Measurements from ENCODE around the gene CENPS.
"Not testable (repeated sequence)": the region's sequence is repeated elsewhere in the genome, so short reads cannot be mapped to it uniquely, and the experiment has no call there.

CENPS gene

DNA sequence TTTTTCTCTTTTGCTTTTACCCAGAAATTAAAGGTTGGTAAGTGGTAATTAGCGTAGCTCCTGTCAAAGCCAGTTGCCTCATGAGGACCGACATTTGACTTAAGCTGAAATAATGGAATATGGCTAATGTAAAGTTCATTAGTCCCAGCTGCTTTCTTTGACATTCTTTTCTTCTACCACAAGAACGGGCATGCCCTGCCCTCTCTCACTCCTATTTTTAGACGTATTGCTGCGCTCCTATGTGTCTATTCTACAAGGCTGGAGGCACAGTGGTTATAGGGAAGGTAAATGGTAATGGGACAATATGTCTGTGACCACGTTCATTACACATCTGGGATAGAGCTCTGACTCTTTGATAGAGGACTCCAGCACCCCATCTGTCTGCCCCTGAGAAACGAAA lies 26.4 kb downstream of the CENPS start:
- DNase-seq, result no peak

- DNase-seq, result not testable (repeated sequence)
Measured at GRCh38 chr1:10457462-10457861, 27.2 kb downstream of the CENPS start.

DNA sequence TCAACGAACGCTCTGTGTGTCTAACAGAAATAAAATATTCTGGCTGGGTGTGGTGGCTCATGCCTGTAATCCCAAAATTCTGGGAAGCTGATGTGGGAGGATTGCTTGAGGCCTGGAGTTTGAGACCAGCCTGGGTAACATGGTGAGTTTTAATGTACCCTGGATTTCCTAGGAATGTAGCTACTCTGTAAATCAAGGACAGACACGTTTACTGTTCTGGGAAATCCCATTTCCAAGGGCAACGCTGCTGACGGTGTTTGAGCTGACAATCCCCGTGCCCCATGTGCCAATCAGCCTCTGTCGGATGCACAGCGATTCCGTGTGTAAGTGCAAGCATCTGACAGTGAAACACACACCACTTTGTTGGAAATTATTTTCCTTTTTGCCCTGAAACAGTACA lies 27.6 kb downstream of the CENPS start:
- DNase-seq, result no peak

DNA sequence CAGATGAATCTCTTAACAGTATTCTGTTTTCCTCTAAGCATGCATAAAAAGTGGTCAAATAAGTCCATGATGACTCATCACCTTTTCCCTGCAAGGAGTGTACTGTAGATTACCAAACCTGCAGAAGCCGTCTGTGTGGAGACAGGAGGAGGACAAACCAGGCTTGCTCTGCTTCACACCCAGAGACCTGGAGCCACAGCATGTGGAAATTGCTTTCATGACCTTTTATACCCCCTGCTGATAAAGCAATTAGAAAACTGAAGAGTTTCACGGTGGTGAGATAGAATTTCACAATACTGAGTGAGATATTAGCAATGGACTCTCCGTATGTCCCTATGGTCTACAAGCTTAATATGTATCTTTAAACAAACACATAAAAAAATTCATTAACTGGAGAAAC lies 29.0 kb downstream of the CENPS start:
- no peak for DNase-seq

DNA sequence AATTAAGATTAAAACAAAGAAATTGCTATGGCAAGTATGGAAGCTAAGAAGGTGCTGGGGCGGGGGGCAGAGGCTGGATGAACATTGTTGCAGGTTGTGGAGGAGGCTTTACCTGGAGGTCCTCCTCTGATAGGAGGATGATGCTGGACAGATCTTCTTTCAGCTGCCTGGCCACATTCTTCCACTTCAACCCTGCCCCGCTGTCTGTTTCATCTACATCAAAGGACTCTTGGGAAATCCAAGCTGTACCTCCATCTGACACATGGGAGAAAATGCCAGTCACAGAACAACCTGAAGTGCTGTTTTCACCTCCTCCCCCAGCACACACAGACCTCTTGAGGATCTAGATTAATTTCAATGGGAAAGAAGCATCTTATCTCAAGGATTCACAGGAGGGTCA lies 36.8 kb downstream of the CENPS start:
- no peak for DNase-seq

DNA sequence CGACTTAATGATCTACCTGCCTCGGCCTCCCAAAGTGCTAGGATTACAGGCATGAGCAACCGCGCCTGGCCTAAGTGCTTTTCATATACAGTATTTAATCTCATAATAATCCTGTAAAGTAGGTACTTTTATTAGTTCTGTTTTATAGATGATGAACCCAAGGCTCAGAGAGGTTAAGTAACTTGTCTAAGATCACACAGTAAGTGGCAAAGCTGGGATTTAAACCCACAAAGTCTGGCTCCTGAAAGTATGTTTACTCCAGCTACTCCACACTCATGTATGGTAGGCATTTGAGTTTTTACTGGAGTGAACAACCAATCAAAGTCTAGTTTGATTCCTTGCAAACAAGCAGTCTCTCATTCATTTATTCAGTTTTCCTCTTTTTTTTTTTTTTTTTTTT lies 39.8 kb downstream of the CENPS start:
- no peak for DNase-seq

GRCh38 chr1:10471411-10472219 lies 41.4 kb downstream of the CENPS start:
- no peak for DNase-seq

GRCh38 chr1:10472220-10473144 lies 42.2 kb downstream of the CENPS start, which contains the start of gene DFFA:
Gene DFFA, minus strand, starts transcription at chr1:10472529. Its CDS starts 71 bp downstream, at chr1:10472458.
- DNase-seq, result peak; percentile 96

DNA sequence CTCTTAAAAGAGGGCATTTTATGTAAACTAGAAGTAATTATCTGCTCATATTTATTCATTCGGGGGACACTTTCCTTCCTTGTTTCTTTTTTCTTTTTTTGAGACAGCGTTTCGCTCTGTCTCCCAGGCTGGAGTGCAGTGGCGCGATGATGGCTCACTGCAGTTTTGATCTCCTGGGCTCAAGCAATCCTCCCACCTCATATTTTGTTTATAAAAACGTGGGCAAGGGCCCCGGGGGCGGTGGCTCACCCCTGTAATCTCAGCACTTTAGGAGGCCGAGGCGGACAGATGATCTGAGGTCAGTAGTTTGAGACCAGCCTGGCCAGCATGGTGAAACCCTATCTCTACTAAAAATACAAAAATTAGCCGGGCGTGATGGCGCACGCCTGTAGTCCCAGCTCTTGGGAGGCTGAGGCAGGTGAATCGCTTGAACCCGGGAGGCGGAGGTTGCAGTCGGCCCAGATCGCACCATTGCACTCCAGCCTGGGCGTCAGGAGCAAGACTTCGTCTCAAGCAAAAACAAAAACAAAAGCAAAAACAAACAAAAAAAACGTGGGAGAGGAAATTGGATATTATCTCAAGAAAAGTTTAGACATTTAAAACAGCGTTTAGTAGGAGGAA lies 43.0 kb downstream of the CENPS start:
- DNase-seq, result no peak

DNA sequence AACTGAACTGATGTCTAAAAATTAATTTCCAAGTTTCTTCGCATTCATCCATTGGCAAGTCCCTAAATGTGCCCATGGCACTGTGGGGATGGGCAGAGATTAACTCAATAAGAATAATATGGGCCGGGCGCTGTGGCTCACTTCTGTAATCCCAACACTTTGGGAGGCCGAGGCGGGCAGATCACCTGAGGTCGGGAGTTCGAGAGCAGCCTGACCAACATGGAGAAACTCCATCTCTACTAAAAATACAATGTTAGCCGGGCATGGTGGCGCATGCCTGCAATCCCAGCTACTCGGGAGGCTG lies 44.0 kb downstream of the CENPS start:
- not testable (repeated sequence) for DNase-seq

DNA sequence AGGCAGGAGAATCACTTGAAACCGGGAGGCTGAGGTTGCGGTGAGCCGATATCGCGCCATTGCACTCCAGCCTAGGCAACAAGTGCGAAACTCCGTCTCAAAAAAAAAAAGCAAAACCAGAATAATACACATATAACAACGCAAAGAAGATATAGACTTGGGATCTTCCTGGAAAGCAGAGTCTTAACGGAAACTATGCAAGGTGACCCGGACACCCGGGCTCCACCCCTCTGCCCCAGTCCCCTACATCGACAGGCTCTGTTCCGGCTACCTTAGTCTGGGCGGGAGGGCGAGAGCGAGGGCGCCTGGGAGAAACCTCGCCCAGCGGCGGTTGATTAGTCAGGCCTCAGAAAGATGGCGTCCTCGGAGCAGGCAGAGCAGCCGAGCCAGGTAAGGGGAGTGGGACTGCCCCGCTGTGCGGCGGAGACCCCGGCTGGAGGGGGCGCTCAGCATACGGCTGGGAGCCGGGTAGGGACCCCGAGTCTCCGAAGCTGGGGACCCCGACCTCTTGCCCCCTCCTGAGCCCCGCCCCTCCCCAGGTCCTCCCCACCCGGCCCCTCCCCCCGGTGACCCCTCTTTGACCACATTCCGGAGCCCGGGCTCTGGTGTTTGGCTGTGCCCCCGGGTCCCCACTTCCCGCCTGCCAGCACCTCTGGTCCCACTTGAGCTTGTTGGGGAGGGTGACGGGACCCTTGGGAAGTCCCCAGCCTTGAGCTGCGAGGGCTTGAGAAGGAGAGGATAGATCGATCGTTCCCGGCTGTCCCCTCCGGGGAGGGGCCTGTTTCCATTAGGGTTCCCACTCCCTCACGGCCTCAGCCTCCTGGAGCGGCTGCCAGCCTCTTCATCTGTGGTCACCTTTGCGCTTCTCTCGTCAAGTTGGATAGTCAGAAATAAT lies 44.6 kb downstream of the CENPS start, which contains the start of gene PEX14:
PEX14 (plus strand) TSS at position 338 of the 895 bp plus-strand sequence; CDS start at position 355, 17 bp downstream.
- peak; percentile 69 for DNase-seq

- DNase-seq, result no peak
Measured at GRCh38 chr1:10475510-10475909, 45.3 kb downstream of the CENPS start.

DNA sequence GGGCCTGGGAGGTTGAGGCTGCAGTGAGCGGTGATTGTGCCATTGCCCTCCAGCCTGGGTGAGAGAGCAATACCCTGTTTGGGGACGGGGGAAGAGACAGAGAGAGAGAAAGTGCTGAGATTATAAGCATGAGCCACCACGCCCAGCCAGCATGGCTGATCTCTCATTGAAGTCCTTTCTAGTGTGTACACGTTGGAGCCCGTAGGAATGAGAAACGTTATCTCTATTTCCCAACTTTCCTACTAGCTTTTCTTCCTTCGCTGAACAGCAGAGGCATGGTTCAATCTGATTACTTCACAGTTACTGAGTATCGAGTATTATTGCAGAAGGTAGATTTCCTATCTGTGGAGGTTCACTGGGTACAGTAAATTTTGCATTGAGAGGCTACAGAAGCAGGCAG lies 49.1 kb downstream of the CENPS start:
- DNase-seq, result no peak

DNA sequence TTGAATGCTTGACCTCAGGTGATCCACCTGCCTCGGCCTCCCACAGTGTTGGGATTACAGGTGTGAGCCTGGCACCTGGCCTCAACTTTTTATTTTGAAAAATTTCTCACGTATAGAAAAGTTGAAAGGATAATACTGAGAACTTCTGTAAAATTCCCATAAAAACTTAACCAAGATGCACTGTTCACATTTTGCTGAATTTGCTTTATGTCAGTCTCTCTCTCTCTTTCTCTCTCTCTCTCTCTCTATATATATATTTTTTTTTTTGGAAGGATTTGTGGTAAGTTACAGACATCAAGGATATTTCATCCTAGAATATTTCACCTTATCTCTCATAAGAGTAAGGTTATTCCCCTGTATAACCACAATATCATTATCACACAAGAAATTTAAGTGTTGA lies 50.4 kb downstream of the CENPS start:
- no peak for DNase-seq

- DNase-seq, result no peak
Measured at GRCh38 chr1:10484521-10484920, 54.3 kb downstream of the CENPS start.

- DNase-seq, result no peak
Measured at GRCh38 chr1:10489291-10490055, 59.2 kb downstream of the CENPS start.

- no peak for DNase-seq
Measured at GRCh38 chr1:10490286-10490970, 60.2 kb downstream of the CENPS start.
